ENCODE data around the gene S1PR3.

DNA sequence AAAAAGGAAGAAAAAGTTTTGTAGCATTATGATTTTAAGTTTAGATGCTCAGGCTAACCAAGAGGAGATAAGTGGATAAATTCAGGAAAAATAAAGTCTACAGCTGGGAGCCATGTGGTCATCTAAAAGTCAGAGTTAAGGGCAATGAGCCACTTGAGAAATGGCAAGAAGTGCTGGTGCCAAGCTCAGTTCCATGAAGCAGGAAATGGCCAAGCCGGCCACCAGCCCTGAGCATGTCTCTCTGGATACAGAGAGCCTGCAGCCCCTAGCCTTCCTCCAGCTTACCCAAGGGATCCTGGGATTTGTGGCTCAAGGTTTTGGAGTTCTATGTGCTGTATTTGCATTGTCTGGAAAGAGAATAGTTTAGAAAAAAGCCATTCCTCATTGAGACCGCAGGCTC lies 12.2 kb upstream of the S1PR3 start:
- TF ChIP-seq, protein P1, sequence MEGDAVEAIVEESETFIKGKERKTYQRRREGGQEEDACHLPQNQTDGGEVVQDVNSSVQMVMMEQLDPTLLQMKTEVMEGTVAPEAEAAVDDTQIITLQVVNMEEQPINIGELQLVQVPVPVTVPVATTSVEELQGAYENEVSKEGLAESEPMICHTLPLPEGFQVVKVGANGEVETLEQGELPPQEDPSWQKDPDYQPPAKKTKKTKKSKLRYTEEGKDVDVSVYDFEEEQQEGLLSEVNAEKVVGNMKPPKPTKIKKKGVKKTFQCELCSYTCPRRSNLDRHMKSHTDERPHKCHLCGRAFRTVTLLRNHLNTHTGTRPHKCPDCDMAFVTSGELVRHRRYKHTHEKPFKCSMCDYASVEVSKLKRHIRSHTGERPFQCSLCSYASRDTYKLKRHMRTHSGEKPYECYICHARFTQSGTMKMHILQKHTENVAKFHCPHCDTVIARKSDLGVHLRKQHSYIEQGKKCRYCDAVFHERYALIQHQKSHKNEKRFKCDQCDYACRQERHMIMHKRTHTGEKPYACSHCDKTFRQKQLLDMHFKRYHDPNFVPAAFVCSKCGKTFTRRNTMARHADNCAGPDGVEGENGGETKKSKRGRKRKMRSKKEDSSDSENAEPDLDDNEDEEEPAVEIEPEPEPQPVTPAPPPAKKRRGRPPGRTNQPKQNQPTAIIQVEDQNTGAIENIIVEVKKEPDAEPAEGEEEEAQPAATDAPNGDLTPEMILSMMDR (IDR thresholded peaks at IDR 0.05): no peak
- TF ChIP-seq MYC (IDR thresholded peaks at IDR 0.05; ENCODE audit: borderline replicate concordance, low read length) (no peak), EP300 (IDR thresholded peaks at IDR 0.05) (no peak), EHF (CRISPR knock-in tag; IDR thresholded peaks at IDR 0.05) (no peak), CHD2 (IDR thresholded peaks at IDR 0.05; ENCODE audit: low read length, partially characterized antibody) (no peak), MAFK (IDR thresholded peaks at IDR 0.05; ENCODE audit: partially characterized antibody) (no peak), POLR2A (IDR thresholded peaks at IDR 0.05; ENCODE audit: low read length) (no peak), RAD21 (conservative IDR thresholded peaks at IDR 0.05 in 1 of 2, IDR thresholded peaks at IDR 0.05 in 1 of 2) (no peak)
- TF ChIP-seq, protein P2, sequence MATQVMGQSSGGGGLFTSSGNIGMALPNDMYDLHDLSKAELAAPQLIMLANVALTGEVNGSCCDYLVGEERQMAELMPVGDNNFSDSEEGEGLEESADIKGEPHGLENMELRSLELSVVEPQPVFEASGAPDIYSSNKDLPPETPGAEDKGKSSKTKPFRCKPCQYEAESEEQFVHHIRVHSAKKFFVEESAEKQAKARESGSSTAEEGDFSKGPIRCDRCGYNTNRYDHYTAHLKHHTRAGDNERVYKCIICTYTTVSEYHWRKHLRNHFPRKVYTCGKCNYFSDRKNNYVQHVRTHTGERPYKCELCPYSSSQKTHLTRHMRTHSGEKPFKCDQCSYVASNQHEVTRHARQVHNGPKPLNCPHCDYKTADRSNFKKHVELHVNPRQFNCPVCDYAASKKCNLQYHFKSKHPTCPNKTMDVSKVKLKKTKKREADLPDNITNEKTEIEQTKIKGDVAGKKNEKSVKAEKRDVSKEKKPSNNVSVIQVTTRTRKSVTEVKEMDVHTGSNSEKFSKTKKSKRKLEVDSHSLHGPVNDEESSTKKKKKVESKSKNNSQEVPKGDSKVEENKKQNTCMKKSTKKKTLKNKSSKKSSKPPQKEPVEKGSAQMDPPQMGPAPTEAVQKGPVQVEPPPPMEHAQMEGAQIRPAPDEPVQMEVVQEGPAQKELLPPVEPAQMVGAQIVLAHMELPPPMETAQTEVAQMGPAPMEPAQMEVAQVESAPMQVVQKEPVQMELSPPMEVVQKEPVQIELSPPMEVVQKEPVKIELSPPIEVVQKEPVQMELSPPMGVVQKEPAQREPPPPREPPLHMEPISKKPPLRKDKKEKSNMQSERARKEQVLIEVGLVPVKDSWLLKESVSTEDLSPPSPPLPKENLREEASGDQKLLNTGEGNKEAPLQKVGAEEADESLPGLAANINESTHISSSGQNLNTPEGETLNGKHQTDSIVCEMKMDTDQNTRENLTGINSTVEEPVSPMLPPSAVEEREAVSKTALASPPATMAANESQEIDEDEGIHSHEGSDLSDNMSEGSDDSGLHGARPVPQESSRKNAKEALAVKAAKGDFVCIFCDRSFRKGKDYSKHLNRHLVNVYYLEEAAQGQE (IDR thresholded peaks at IDR 0.05): no peak

Measured in A549 (cell line).